Measurements from ENCODE around the gene LDLRAD3.

Gene LDLRAD3

DNA sequence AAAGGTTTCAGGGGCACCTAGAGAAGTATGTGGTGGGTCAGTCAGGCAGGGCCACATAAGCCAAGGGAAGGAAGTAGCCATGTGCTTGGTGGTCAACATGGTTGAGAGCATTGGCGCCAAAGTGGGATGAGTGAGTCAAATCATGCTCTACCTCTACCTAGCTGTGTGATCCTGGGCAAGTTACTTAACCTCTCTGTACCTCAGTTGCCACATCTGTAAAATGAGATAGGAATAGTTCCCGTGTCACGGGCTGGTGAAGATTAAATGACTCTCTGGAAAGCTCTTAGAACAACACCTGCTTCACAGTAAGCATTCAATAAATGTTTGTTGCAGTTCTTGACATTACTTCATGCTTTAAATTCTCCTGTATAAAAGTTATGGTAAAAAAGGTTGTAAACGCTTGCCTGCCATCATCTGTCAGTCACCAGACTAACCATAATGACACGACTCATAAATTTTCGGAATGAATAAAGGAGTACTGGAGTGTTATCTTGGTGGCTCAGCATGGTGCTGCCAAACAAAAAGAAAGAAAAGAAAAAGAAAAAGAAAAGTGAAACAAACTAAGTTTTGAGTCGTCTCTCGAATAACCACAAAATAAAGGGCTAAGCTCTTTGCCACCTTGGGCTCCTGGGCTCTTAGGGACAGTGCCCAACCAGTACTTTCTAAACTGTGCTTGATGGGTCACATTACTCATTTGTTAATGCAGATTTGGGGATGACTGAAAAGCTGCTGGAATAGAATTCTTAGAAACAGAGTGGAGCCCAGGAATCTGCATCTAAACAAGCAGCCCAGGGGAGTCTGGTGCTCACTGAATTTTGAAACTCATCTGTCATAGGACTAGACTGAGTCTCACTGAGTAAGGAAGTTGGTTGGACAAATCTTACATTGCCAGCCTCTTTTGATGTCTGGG is 107.6 kb downstream of the LDLRAD3 start:
- DNase-seq (ENCODE audit: low read depth) = no peak

DNA sequence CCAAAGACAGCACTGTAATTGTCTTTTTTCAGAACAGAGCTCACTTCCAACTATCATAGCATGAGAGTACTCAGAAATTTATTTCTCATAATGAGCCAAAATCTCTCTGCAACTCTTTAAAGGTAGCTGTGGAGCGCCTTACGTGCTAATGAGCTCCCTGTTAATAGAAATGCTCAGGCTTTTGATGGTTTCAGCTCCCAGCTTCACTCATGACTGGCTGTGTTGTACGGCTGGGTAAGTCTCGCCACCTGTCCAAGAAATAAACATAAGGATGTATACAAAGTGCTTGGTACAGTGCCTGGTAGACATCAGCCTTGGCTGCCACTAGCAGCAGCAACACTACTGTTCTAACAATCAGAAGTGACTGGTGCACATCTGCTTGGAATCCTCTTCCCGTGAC is 109.4 kb downstream of the LDLRAD3 start:
- no peak for DNase-seq (ENCODE audit: low read depth)

DNA sequence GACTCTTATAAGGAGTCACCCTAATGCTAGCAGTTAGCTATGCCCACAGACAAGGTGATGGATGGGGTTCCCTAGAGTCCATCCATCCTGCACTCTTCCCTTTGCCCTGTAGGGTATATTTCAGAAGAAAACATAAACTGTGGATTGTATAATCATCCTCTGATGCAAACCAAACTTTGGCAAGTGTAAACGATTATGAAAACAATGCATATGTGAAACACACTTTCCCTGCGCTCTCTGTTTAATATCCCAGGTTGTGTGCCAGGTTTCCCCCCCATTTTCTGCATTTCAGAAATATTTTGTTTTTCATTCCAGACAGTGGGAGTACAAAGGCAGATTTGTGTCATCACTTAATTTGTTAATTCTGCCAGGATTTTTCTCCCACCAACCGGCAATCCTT is 110.0 kb downstream of the LDLRAD3 start:
- no peak for DNase-seq (ENCODE audit: low read depth)

DNA sequence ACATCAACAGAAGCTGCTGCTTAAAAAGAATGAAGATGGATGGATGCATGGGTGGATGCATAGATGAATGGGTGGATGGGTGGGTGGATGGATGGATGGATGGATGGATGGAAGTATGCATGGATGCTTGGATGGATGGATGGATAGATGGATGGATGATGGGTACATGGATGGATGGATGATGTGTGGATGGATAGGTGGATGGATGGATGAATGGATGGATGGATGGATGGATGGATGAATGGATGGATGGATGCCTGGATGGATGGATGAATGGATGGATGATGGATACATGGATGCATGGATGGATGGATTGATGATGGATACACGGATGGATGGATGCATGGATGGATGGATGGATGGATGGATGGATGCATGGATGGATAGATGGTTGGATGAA is 110.8 kb downstream of the LDLRAD3 start:
- DNase-seq (ENCODE audit: low read depth) = no peak

DNA sequence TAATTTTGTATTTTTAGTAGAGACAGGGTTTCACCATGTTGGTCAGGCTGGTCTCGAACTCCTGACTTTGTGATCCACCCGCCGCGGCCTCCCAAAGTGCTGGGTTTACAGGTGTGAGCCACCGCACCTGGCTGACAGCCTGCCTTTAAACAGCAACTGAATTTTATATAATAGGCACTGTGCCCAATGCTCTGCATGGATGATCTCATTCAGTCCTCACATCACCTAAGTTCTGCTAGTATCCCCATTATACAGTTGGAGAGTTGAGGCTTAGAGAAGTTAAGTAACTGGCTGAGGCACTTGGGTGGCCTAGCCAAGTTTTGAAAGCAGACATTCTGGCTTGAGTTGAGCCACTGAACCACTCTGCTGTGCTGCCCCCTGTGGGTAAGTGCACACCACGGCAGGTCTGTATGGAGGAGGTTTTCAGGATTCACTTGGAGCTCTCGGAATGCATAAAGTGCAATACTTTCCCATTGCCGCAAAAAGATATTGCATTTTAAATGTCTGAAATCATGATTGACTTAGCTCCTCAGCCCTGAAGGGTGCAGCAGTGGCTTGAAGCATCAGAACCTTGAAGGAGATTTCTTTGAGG is 112.4 kb downstream of the LDLRAD3 start:
- DNase-seq (ENCODE audit: low read depth) = no peak

DNA sequence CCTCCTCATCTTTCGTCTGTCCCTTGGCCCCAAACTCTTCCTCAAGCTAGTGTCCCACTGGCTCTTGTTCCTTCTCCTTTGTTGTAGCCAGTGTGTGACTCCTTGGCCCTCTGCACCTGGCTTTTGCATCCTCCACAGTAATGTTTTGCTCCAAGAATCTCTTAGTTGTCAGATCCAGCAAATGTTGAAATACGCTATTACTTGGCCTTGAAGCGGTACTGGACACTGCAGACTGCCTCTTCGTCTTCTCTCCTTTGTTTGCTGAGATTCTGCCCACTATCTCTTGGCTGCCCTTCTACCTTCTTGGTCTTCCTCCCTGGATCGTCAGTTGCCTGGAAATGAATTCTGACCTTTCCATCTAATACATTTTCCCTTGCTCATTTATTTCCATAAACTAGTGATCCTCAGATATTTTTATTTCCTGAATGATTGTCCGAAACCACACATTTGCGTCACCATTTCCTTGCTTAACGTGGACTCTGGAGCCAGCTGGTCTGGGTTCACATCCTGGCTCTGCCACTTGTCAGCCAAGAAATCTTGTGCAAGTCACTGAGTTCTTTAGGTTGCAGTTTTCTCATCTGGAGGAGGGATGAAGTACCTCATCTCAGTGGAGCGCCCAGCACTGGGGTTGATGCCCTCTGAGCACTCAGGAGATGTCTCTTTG is 113.6 kb downstream of the LDLRAD3 start:
- no peak for DNase-seq (ENCODE audit: low read depth)

DNA sequence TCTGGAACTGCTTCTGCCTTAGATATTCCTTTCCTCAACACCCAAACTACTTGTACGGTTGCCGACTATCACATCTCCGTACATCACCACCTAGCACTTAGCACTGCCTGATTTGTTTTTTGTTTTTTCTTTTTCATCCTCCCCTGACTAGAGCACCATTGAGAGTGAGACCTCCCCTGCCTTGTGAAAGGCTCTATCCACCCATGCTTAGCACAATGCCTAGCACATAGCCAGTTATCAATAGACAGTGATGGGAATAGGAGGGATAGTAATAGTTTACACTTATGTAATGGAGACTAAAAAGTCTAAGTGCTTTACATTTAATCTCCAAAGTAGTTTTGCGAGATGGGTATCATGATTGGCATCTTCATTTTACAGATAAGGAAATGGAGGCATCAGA is 115.8 kb downstream of the LDLRAD3 start:
- no peak for DNase-seq (ENCODE audit: low read depth)

DNA sequence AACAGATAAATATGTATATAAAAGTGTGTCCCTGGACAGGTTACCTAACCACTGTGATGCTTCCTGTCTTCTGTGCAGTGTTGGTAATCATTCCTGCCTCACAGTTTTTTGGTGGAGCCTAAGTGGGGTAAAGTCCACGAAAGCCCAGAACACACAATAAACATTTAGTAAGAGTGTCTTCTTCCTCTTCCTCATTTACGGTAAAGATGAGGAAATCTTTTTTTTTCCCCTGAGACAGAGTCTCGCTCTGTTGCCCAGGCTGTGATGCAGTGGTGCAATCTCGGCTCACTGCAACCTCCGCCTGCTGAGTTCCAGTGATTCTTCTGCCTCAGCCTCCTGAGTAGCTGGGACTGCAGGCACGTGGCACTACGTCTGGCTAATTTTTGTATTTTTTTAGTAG is 117.1 kb downstream of the LDLRAD3 start:
- no peak for DNase-seq (ENCODE audit: low read depth)

DNA sequence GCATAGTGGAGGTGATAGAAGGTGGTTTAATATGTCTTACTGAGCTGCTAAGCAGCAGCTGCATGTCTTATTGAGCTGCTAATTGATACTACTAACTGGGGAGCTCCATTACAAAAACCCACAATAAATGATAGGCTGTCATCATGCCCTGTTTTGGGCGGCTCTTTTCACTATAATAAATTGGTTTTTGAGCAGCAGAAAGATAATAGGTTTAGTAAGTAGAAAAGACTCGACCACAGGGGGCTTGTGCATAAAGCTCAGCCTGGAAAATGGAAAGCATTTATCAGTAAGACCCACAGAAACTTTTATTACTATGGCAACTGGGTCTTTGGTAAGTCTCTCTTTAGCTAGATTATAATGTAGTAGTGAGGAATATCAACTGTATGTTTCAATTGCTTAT is 117.6 kb downstream of the LDLRAD3 start:
- DNase-seq (ENCODE audit: low read depth) = no peak

DNA sequence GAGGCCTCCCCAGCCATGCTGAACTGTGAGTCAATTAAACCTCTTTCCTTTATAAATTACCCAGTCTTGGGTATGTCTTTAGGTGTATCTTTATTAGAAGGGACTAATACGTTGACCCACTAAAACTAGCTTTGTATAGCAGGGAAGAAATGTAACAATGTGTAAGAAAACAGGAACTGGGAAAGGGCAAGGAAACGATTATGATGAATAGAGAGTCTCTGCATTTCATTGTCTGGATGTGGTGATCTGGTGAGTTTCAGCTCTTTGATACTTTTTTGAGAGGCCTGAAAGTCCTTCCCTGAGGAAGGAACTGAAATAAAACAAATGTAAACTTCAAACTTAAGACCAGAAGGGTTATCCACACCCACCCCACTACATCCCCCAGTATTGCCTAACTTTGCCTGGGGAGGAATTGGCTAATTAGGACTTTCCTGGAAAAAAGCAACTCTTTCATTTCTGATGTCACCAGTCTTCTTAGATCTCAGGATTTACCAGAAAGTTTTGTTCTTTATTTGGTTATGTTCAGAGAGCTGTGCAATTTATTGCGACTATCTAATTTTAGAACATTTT is 119.0 kb downstream of the LDLRAD3 start:
- no peak for DNase-seq (ENCODE audit: low read depth)

DNA sequence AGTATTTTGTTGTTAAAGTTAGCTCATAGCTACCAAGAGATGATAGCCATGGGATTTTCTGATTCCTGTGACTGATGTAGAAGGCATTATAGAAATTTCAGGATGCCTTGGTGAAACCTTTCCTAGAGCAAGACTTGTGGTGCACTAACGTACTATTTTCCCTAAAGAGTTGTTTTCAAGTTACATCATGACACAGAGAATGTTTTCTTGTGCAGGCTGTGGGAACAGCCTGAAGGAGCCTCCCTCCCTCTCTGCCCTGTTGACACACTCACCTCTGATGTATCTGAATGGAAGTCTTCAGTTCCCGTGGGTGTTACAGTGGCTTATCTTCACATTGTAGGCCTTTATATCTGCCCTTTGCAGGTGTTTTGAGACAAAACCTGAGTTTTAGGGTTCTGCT is 121.6 kb downstream of the LDLRAD3 start:
- no peak for DNase-seq (ENCODE audit: low read depth)

DNA sequence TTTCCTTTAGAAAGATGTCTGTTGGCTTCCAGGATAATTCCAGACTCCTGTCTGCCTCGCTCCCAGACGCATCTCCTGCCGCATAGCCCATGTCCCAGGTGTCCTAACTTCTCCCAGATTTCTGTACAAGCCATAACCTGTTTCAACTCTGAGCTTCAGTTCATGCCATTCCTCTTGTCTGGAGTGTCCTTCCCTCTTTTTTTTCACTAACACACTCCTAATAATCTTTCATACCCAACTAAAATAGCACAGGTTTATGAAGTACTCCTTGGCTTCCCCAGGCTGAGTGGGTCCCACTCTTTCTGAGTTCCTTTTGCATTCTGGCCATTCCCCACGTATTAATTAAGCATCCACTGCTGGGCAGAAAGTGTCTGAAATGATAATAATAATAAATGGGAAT is 123.0 kb downstream of the LDLRAD3 start:
- no peak for DNase-seq (ENCODE audit: low read depth)

DNA sequence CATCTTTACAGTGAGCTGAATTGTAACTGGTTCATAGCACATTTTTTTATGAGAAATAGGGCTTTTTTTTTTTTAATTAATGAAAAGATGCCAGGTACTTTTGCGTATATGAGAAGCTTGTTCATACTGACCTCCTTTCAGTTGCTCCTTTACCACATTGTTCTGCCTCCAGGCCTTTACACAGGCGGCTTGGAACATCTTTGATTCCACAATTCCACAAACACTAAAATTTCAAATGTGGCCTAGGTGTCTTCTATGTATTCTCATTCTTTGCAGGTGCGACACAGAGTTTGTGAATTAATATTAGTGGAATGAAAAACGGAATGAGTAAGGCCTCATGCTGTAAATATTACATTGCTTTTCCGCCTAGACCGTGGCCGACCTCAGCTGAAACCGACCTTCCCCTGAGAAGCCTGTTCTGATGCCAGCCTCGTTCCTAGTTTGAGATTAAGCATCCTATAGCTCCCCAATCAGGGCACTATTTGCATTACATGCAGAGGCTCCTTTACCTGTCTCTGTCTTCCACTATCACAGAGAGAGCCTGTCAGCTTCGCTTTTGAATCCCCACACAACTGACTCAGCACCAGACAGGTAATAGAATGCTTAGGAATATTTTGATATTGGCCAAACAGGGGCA is 125.8 kb downstream of the LDLRAD3 start:
- DNase-seq (ENCODE audit: low read depth) = no peak

DNA sequence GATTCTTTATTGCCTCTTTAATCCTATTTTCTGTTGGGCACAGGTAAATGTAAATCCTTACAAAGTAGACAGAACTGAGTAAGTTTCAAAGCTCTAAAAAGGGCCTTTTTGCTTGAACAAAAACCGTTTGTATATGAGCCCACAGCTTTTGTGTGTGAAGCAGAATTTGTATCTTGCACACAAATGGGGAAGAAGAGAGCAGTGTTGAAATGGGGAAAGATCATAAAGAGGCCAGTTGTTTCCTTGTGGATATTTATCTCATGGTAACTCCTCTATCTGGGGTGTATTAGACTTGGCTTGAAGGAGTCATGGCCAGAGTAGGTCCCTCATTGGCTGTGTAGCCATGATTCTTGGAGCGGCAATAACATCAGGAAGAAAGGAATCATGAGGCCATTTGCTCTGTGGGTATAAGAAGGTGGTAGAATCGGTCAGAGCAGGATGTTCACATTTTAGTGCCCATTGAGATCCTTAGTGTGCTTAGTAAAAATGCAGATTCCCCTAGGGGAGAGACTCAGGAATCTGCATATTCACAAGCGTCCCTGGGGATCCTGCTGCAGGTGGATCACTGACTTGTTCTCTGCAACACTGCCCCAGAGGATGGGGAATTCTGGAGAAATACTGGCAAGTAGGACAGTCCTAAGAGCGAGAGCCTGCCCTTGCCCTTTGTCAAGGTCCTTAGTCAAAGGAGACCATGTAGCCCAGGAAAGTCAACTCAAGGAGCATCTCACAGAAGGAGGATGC is 126.5 kb downstream of the LDLRAD3 start:
- no peak for DNase-seq (ENCODE audit: low read depth)

DNA sequence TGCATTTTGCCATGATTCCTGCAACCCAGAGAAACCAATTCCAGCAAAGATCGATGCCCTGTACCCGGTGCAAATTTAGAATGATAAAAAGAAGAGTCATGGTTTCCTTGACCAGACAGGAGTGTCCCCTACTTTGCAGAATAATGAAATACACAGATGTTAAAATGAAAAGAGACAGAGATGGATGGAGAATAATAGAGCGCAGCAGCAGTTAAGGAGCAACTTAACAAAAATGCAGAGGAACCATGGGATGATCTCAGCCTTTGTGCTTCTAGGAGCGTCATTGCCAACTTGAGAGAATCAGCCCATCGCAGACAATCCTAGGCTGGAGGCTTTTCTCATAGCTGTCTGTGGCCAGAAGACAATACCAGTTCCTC is 127.1 kb downstream of the LDLRAD3 start:
- no peak for DNase-seq (ENCODE audit: low read depth)

DNA sequence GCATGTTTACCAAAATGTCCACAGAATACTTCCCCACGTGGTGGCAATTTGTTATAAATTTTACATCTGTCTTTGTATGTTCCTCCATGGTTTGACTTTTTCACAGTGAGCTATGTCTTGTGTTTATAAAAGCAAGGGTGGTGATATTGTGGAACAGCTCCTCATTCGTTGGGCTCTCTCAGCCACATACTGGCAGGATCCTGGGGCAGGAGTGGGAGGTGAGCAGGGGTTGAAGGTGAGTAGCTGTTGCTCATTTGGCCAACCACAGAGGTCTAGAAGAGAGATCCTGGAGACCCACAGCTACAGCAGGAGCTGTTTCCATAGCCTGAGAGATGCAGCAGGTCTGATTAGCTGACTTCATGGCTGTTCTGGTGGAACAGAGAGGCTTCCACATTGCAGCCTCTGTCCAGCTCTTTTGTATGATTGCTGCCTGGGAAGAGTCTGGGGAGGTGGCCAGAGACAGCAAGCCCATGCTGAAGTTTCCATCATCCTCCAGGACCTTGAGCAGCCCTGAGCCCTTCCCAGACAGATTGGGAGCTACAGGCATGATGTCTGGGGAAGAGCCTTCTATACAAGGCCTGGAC is 128.1 kb downstream of the LDLRAD3 start:
- no peak for DNase-seq (ENCODE audit: low read depth)

DNA sequence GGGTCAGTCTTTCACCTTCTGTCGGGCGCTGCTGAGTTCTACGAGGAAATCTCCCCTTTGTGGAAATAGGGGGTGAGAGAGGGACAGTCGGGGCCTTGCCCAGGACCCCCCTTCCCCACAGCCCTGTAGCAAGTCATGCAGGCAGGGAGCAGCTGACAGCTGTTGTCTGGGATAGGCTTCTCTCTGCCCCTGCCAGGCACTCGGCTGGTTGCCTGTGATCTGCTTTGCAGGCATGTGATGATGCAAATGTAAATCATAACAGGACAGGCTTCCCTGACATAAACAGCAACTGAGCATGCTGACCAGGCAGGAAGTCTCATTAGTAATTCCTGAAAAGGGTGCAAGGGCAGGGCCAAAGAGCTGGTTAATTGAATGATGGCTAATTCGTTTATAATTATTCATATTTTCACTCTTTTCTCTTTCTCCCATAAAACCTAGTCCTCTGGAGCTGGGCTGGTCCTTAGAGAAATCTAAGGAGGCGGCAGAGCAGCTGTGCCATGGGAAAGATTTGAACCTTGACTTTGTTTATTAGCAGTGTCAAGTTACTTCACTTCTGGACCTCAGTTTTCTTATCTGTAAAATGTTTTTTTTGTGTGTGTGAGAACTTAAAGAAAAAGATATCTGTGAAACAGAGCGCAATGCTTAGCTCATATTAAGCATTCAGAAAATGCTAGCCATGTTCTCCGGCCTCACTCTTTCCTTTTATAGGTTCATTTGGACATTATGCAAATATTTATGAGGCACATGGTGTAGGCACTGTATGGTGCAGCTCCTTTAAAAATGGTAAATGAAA is 129.7 kb downstream of the LDLRAD3 start:
- DNase-seq (ENCODE audit: low read depth) = no peak

DNA sequence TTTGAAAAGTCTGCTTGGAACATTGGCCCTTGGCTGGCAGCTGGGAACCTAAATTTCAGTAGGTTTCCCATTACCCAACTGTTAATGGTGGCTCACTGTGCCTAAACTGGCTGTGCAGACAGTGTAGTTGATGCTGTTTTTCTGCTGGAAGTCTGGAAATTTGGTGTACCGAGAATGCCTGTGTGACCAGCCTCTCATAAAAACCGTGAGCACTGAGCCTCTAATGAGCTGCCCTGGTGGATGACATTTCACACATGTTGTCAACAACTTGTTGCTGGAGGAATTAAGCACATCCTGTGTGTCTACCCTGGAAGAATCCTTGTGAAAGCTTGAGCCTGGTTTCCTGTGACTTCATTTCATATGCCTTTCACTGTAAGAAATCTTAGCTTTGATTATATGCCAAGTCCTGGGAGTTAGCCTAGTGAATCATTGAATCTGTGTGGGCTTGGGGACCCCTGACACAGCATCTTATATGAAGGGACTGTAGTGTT is 131.1 kb downstream of the LDLRAD3 start:
- no peak for DNase-seq (ENCODE audit: low read depth)

DNA sequence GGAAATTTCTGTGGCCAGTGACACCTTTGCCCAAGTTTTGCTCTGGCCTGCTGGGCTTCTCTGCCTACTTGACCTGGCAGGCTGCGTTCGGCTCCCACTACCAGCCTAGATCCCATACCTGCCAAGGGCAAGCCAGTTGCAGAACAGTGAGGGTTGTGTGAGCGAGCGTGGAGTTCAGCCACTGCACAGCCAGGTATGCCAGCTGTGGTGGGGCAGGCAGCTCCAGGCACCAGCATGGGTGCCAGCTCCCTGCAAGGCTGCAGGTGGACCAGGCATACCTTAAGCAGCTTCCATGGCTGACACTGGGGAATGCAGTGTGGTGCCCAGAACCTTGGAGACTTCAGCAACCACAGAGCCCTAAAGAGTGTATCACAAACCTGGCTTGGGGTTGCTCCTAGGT is 133.5 kb downstream of the LDLRAD3 start:
- DNase-seq (ENCODE audit: low read depth) = no peak

Measured in activated T-cell treated with anti-CD3 and anti-CD28 coated beads for 1 hour (primary cell).